ENCODE measurements around the gene IZUMO4. TPM values are rescaled to one million over a fixed set of nuclear protein-coding genes. Genes with fewer than 3 reads are reported as not detected.

IZUMO4 gene
- total RNA-seq, 6 donors from 2014 or later: 0.59 to 61.8 (median 6.4) TPM

DNA sequence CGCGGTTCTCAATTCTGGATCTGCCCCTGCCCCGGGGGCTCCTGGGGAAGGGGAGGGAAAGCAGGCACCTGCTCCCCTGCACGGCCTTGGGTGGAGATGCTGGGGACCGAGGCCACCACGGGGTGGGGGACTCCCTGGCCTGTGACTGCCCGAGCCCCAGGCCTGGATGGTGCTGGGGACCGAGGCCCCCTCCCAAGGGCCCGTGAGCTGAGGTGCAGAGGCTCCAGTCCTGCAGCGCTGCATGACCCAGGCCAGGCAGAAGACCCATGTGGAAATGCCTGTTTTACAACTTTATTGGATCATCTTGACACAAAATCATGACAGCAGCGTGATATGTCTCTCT lies 4.0 kb downstream of the IZUMO4 start:
- Histone ChIP-seq H3K4me1 (peaks cover 6 to 16% (median 10%) of the 10 kb centered on the region in 4 donors), H3K36me3 (peaks cover 17 to 60% (median 48%) of the 10 kb centered on the region in 4 donors), H3K9me3 (no peaks in the 10 kb centered on the region), H3K27ac (no peak overlapping the region), H3K4me3 (no peak overlapping the region), H3K27me3 (no peaks in the 10 kb centered on the region)
- ATAC-seq (ENCODE audit: low FRiP score in 2 of 2) (no peak), DNase-seq (peak in 1 of 2 donors; percentile 62)
- WGBS, 2 donors: 92 to 100% methylated on average over 1 to 7 of the region's 11 CpGs
- TF ChIP-seq CTCF (IDR thresholded peaks at IDR 0.05) (no peak), POLR2AphosphoS5 (IDR thresholded peaks at IDR 0.05) (no peak), POLR2A (IDR thresholded peaks at IDR 0.05) (no peak), EP300 (IDR thresholded peaks at IDR 0.05) (no peak)

GRCh38 chr19:2101417-2102335 lies 5.0 kb downstream of the IZUMO4 start:
- DNase-seq (peak in 1 of 2 donors; percentile 74), ATAC-seq (ENCODE audit: low FRiP score in 2 of 2) (no peak)
- Histone ChIP-seq H3K9me3 (no peaks in the 10 kb centered on the region), H3K4me1 (peaks cover 6 to 16% (median 10%) of the 10 kb centered on the region in 4 donors), H3K36me3 (peaks cover 27 to 69% (median 54%) of the 10 kb centered on the region in 4 donors), H3K4me3 (no peak overlapping the region), H3K27ac (no peak overlapping the region), H3K27me3 (no peaks in the 10 kb centered on the region)
- TF ChIP-seq POLR2A (IDR thresholded peaks at IDR 0.05) (no peak), POLR2AphosphoS5 (IDR thresholded peaks at IDR 0.05) (no peak), CTCF (IDR thresholded peaks at IDR 0.05) (no peak), EP300 (IDR thresholded peaks at IDR 0.05) (no peak)
- WGBS, 2 donors: 93% methylated on average over 37 to 43 of the region's 45 CpGs

- WGBS, 2 donors: 91 to 94% methylated on average over 10 to 20 of the region's 20 CpGs
- DNase-seq: no peak
- peaks cover 35 to 82% (median 63%) of the 10 kb centered on the region in 4 donors for H3K36me3 ChIP-seq
Observed at GRCh38 chr19:2103045-2103707, 6.5 kb downstream of the IZUMO4 start.

DNA sequence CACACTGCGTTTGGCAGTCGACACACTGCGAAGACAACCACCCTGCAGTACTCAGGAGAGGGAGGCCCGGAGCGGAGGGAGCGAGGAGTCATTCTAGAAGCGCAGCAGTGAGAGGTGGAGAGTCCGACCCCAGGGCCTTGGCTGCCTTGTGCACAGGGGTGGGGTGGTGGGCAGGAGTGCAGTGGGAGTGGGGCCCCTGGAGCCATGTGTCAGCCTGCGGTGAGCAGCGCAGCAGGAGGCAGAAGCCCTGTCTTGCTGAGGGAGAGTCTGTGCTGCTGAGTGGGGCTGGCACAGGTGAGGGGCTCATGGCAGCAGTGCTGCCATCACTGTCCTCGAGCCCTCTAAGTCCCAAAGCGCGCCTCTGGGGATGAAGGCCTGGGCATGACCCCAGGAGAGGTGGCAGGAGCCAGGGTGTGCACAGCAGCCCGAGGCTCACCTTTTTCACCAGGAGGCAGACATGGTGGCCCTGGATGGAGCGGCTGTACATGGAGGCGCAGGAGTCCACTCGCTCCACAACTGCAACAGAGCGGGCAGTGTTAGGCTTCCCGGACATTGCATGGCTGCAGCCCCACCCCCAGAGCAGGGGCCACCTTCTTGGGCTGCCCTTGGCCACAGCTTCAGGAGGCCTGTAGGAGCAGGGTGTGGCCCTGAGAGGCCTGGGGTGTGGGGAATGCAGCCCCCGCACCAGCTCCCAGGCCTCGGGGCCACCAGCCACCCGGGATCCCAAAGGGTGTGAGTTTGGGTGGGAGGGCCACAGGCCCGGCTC lies 11.7 kb downstream of the IZUMO4 start:
- Histone ChIP-seq H3K4me3 (no peak overlapping the region), H3K27ac (no peak overlapping the region), H3K9me3 (no peaks in the 10 kb centered on the region), H3K36me3 (peaks cover 57 to 93% (median 79%) of the 10 kb centered on the region in 4 donors), H3K4me1 (no peaks in the 10 kb centered on the region), H3K27me3 (no peaks in the 10 kb centered on the region)
- no peak for TF ChIP-seq CTCF (IDR thresholded peaks at IDR 0.05)
- TF ChIP-seq EP300 (IDR thresholded peaks at IDR 0.05): no peak
- TF ChIP-seq POLR2A (IDR thresholded peaks at IDR 0.05): no peak
- TF ChIP-seq POLR2AphosphoS5 (IDR thresholded peaks at IDR 0.05): no peak
- peak in 1 of 2 donors; percentile 61 for DNase-seq
- ATAC-seq (ENCODE audit: low FRiP score in 2 of 2): peak in 1 of 2 donors; percentile 31
- WGBS, 2 donors: 95 to 96% methylated on average over 14 to 20 of the region's 23 CpGs

More at GRCh38 chr19:2103045-2103707, 6.5 kb downstream of the IZUMO4 start:
- Histone ChIP-seq H3K27me3 (no peaks in the 10 kb centered on the region), H3K27ac (no peak overlapping the region), H3K4me3 (no peak overlapping the region), H3K4me1 (peaks cover 0 to 1% (median 0%) of the 10 kb centered on the region in 4 donors), H3K9me3 (no peaks in the 10 kb centered on the region)
- no peak for ATAC-seq (ENCODE audit: low FRiP score in 2 of 2)
- no peak for TF ChIP-seq POLR2AphosphoS5 (IDR thresholded peaks at IDR 0.05)
- TF ChIP-seq EP300 (IDR thresholded peaks at IDR 0.05): no peak
- TF ChIP-seq POLR2A (IDR thresholded peaks at IDR 0.05): no peak
- TF ChIP-seq CTCF (IDR thresholded peaks at IDR 0.05): no peak
